ENCODE data around the gene CFAP107.

CFAP107 gene

GRCh38 chr1:12739613-12740012 is 6.4 kb upstream of the CFAP107 start:
- H3K79me2 ChIP-seq (ENCODE audit: low read length): no peaks in the 10 kb centered on the region
- no peak overlapping the region for H2AFZ ChIP-seq (ENCODE audit: low read depth, low read length)
- H4K20me1 ChIP-seq (ENCODE audit: insufficient read depth, low read length): no peaks in the 10 kb centered on the region
- H3K4me3 ChIP-seq (ENCODE audit: low read length): no peak overlapping the region
- TF ChIP-seq, protein P1, sequence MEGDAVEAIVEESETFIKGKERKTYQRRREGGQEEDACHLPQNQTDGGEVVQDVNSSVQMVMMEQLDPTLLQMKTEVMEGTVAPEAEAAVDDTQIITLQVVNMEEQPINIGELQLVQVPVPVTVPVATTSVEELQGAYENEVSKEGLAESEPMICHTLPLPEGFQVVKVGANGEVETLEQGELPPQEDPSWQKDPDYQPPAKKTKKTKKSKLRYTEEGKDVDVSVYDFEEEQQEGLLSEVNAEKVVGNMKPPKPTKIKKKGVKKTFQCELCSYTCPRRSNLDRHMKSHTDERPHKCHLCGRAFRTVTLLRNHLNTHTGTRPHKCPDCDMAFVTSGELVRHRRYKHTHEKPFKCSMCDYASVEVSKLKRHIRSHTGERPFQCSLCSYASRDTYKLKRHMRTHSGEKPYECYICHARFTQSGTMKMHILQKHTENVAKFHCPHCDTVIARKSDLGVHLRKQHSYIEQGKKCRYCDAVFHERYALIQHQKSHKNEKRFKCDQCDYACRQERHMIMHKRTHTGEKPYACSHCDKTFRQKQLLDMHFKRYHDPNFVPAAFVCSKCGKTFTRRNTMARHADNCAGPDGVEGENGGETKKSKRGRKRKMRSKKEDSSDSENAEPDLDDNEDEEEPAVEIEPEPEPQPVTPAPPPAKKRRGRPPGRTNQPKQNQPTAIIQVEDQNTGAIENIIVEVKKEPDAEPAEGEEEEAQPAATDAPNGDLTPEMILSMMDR (IDR thresholded peaks at IDR 0.05; ENCODE audit: low read depth, low read length): no peak
- no peak for TF ChIP-seq EZH2phosphoT487 (IDR thresholded peaks at IDR 0.05; ENCODE audit: low read depth)
- no peak overlapping the region for H3K9ac ChIP-seq (ENCODE audit: low read length)
- H3K4me2 ChIP-seq (ENCODE audit: low read length): no peak overlapping the region
- H3K27me3 ChIP-seq (ENCODE audit: low read depth, low read length): no peaks in the 10 kb centered on the region
- no peaks in the 10 kb centered on the region for H3K9me3 ChIP-seq (ENCODE audit: insufficient read depth, low read length)
- no peak overlapping the region for H3K27ac ChIP-seq (ENCODE audit: low read length)
- no peaks in the 10 kb centered on the region for H3K4me1 ChIP-seq (ENCODE audit: low read length)
- no peaks in the 10 kb centered on the region for H3K36me3 ChIP-seq (replicated peaks; ENCODE audit: low read depth, low read length)

GRCh38 chr1:12741946-12742345 is 4.1 kb upstream of the CFAP107 start:
- H3K27me3 ChIP-seq (ENCODE audit: low read depth, low read length): no peaks in the 10 kb centered on the region

GRCh38 chr1:12745126-12745991 is 641 bp upstream of the CFAP107 start:
- H3K4me1 ChIP-seq (ENCODE audit: low read length): no peaks in the 10 kb centered on the region
- H4K20me1 ChIP-seq (ENCODE audit: insufficient read depth, low read length): no peaks in the 10 kb centered on the region
- H3K9ac ChIP-seq (ENCODE audit: low read length): no peak overlapping the region
- H3K9me3 ChIP-seq (ENCODE audit: insufficient read depth, low read length): no peaks in the 10 kb centered on the region; the same call in 1 of the 2 replicates
- no peaks in the 10 kb centered on the region for H3K36me3 ChIP-seq (replicated peaks; ENCODE audit: low read depth, low read length)
- H3K79me2 ChIP-seq (ENCODE audit: low read length): no peaks in the 10 kb centered on the region
- no peak overlapping the region for H3K4me2 ChIP-seq (ENCODE audit: low read length)
- no peak overlapping the region for H3K27ac ChIP-seq (ENCODE audit: low read length)
- H3K4me3 ChIP-seq (ENCODE audit: low read length): no peak overlapping the region
- no peak overlapping the region for H2AFZ ChIP-seq (ENCODE audit: low read depth, low read length)
- TF ChIP-seq EZH2phosphoT487 (IDR thresholded peaks at IDR 0.05; ENCODE audit: low read depth): no peak
- TF ChIP-seq, protein P1 (IDR thresholded peaks at IDR 0.05; ENCODE audit: low read depth, low read length): no peak
- no peaks in the 10 kb centered on the region for H3K27me3 ChIP-seq (ENCODE audit: low read depth, low read length)

More at GRCh38 chr1:12741946-12742345, 4.1 kb upstream of the CFAP107 start:
- no peaks in the 10 kb centered on the region for H3K36me3 ChIP-seq (replicated peaks; ENCODE audit: low read depth, low read length)
- TF ChIP-seq, protein P1 (IDR thresholded peaks at IDR 0.05; ENCODE audit: low read depth, low read length): no peak
- TF ChIP-seq EZH2phosphoT487 (IDR thresholded peaks at IDR 0.05; ENCODE audit: low read depth): no peak
- H2AFZ ChIP-seq (ENCODE audit: low read depth, low read length): no peak overlapping the region
- H3K4me3 ChIP-seq (ENCODE audit: low read length): no peak overlapping the region
- H3K4me2 ChIP-seq (ENCODE audit: low read length): no peak overlapping the region
- H3K27ac ChIP-seq (ENCODE audit: low read length): no peak overlapping the region
- no peaks in the 10 kb centered on the region for H4K20me1 ChIP-seq (ENCODE audit: insufficient read depth, low read length)
- H3K9ac ChIP-seq (ENCODE audit: low read length): no peak overlapping the region
- H3K79me2 ChIP-seq (ENCODE audit: low read length): no peaks in the 10 kb centered on the region
- no peaks in the 10 kb centered on the region for H3K9me3 ChIP-seq (ENCODE audit: insufficient read depth, low read length)
- no peaks in the 10 kb centered on the region for H3K4me1 ChIP-seq (ENCODE audit: low read length)

DNA sequence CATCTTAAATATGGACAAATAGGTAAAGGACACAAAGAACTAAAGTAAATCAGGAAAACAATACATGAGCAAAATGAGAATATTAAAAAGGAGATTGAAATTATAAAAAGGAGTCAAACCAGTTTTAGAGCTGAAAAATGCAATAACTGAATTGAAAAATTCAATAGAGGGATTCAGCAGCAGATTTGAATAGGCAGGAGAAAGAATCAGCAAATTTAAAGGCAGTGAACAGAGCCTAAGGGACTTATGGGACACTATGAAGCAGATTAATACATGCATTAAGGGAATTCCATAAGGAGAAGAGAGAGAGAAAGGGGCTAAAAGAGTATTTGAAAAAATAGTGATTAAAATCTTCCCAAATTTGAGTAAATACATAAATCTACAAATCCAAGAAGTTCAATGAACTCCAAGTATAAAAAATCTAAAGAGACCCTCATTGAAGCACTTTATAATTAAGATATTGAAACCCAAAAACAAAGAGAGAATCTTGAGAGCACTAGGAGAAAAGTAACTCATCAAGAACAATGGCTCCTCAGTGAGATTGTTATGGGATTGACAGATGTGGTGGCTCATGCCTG is 2.9 kb downstream of the CFAP107 start:
- H3K4me1 ChIP-seq (ENCODE audit: low read length): no peaks in the 10 kb centered on the region
- H3K9me3 ChIP-seq (ENCODE audit: insufficient read depth, low read length): no peaks in the 10 kb centered on the region; the same call in 1 of the 2 replicates
- no peak overlapping the region for H3K4me2 ChIP-seq (ENCODE audit: low read length)
- H3K27ac ChIP-seq (ENCODE audit: low read length): no peak overlapping the region
- no peak overlapping the region for H2AFZ ChIP-seq (ENCODE audit: low read depth, low read length)
- no peak overlapping the region for H3K9ac ChIP-seq (ENCODE audit: low read length)
- no peaks in the 10 kb centered on the region for H4K20me1 ChIP-seq (ENCODE audit: insufficient read depth, low read length)
- no peaks in the 10 kb centered on the region for H3K27me3 ChIP-seq (ENCODE audit: low read depth, low read length)
- no peaks in the 10 kb centered on the region for H3K36me3 ChIP-seq (replicated peaks; ENCODE audit: low read depth, low read length)
- H3K4me3 ChIP-seq (ENCODE audit: low read length): no peak overlapping the region
- TF ChIP-seq, protein P1 (IDR thresholded peaks at IDR 0.05; ENCODE audit: low read depth, low read length): no peak
- no peak for TF ChIP-seq EZH2phosphoT487 (IDR thresholded peaks at IDR 0.05; ENCODE audit: low read depth)
- H3K79me2 ChIP-seq (ENCODE audit: low read length): no peaks in the 10 kb centered on the region
